ENCODE results near the gene GAS2L2. TPM values are rescaled to one million over a fixed set of nuclear protein-coding genes. Genes with fewer than 3 reads are reported as not detected.

Gene GAS2L2
- total and polyA plus RNA-seq, 4 donors, result 1.6 to 11.5 (median 3.9) TPM

- DNase-seq, result no peak
Measured at GRCh38 chr17:35730400-35731005, 22.5 kb downstream of the GAS2L2 start.

GRCh38 chr17:35729405-35729833 lies 23.6 kb downstream of the GAS2L2 start:
- H3K27me3 ChIP-seq (ENCODE audit: control insufficient read depth in 3 of 3, insufficient read depth in 3 of 3, low read length in 2 of 3), result no peaks in the 10 kb centered on the region
- H3K4me3 ChIP-seq, result no peak overlapping the region
- H3K9me3 ChIP-seq (ENCODE audit: control insufficient read depth in 4 of 4, insufficient read depth in 3 of 4, low read length in 3 of 4), result no peaks in the 10 kb centered on the region
- H3K27ac ChIP-seq (ENCODE audit: low read depth in 1 of 2, low read length in 1 of 2), result no peak overlapping the region
- peaks cover 3 to 29% (median 18%) of the 10 kb centered on the region in 5 donors for H3K4me1 ChIP-seq (ENCODE audit: control insufficient read depth in 5 of 5, insufficient read depth in 5 of 5, low read length in 5 of 5)
- H3K36me3 ChIP-seq (ENCODE audit: control insufficient read depth in 4 of 4, insufficient read depth in 4 of 4, low read length in 4 of 4), result peaks cover 4 to 26% (median 11%) of the 10 kb centered on the region in 4 donors
- no peak overlapping the region for H3K9ac ChIP-seq (ENCODE audit: insufficient read depth in 1 of 2, low read length in 2 of 2)
- DNase-seq, result no peak
- WGBS, 2 donors, result 83 to 86% methylated on average over 4 of the region's 4 CpGs
- no peak for ATAC-seq (ENCODE audit: insufficient read depth, low FRiP score)
- no peak for TF ChIP-seq CTCF (IDR thresholded peaks at IDR 0.05; ENCODE audit: control extremely low read depth, extremely low read depth)

More at GRCh38 chr17:35730400-35731005, 22.5 kb downstream of the GAS2L2 start:
- ATAC-seq (ENCODE audit: insufficient read depth, low FRiP score), result no peak
- H3K4me3 ChIP-seq, result no peak overlapping the region
- 82% methylated on average over 10 of the region's 10 CpGs for WGBS, 2 donors
- peak overlapping the region in 1 of 2 donors; percentile 49 for H3K9ac ChIP-seq (ENCODE audit: insufficient read depth in 1 of 2, low read length in 2 of 2)
- H3K27me3 ChIP-seq (ENCODE audit: control insufficient read depth in 3 of 3, insufficient read depth in 3 of 3, low read length in 2 of 3), result no peaks in the 10 kb centered on the region
- peaks cover 0 to 15% (median 4%) of the 10 kb centered on the region in 4 donors for H3K36me3 ChIP-seq (ENCODE audit: control insufficient read depth in 4 of 4, insufficient read depth in 4 of 4, low read length in 4 of 4)
- no peaks in the 10 kb centered on the region for H3K9me3 ChIP-seq (ENCODE audit: control insufficient read depth in 4 of 4, insufficient read depth in 3 of 4, low read length in 3 of 4)
- peaks cover 3 to 29% (median 18%) of the 10 kb centered on the region in 5 donors for H3K4me1 ChIP-seq (ENCODE audit: control insufficient read depth in 5 of 5, insufficient read depth in 5 of 5, low read length in 5 of 5)
- no peak overlapping the region for H3K27ac ChIP-seq (ENCODE audit: low read depth in 1 of 2, low read length in 1 of 2)
- no peak for TF ChIP-seq CTCF (IDR thresholded peaks at IDR 0.05; ENCODE audit: control extremely low read depth, extremely low read depth)

GRCh38 chr17:35728551-35728950 lies 24.5 kb downstream of the GAS2L2 start:
- peaks cover 3 to 29% (median 18%) of the 10 kb centered on the region in 5 donors for H3K4me1 ChIP-seq (ENCODE audit: control insufficient read depth in 5 of 5, insufficient read depth in 5 of 5, low read length in 5 of 5)
- peaks cover 13 to 29% (median 18%) of the 10 kb centered on the region in 4 donors for H3K36me3 ChIP-seq (ENCODE audit: control insufficient read depth in 4 of 4, insufficient read depth in 4 of 4, low read length in 4 of 4)
- no peak overlapping the region for H3K4me3 ChIP-seq
- H3K9me3 ChIP-seq (ENCODE audit: control insufficient read depth in 4 of 4, insufficient read depth in 3 of 4, low read length in 3 of 4), result no peaks in the 10 kb centered on the region
- H3K9ac ChIP-seq (ENCODE audit: insufficient read depth in 1 of 2, low read length in 2 of 2), result no peak overlapping the region
- no peaks in the 10 kb centered on the region for H3K27me3 ChIP-seq (ENCODE audit: control insufficient read depth in 3 of 3, insufficient read depth in 3 of 3, low read length in 2 of 3)
- WGBS, 2 donors, result 93 to 95% methylated on average over 3 of the region's 3 CpGs
- no peak for DNase-seq
- TF ChIP-seq CTCF (IDR thresholded peaks at IDR 0.05; ENCODE audit: control extremely low read depth, extremely low read depth), result no peak
- H3K27ac ChIP-seq (ENCODE audit: low read depth in 1 of 2, low read length in 1 of 2), result no peak overlapping the region
- no peak for ATAC-seq (ENCODE audit: insufficient read depth, low FRiP score)

Measured in lung (tissue), 12 donors.